Measurements from ENCODE around the gene BCAS1.
A peak's percentile ranks its signal among the peaks of the same experiment; 100 is the strongest.

The BCAS1 gene

GRCh38 chr20:53941680-53942471, 128.5 kb downstream of the BCAS1 start:
- TF ChIP-seq ZNF148 (tag by site-specific recombination; IDR thresholded peaks at IDR 0.05; ENCODE audit: borderline replicate concordance) (no peak), ZNF362 (tag by site-specific recombination; IDR thresholded peaks at IDR 0.05) (no peak), ZNF266 (tag by site-specific recombination; IDR thresholded peaks at IDR 0.05; ENCODE audit: low read depth) (no peak), ZNF600 (tag by site-specific recombination; IDR thresholded peaks at IDR 0.05) (no peak), YY2 (tag by site-specific recombination; IDR thresholded peaks at IDR 0.05) (no peak), MZF1 (tag by site-specific recombination; IDR thresholded peaks at IDR 0.05; ENCODE audit: borderline replicate concordance) (no peak), ZNF280C (tag by site-specific recombination; IDR thresholded peaks at IDR 0.05) (no peak), ZNF114 (tag by site-specific recombination; IDR thresholded peaks at IDR 0.05) (no peak), ZNF449 (tag by site-specific recombination; IDR thresholded peaks at IDR 0.05) (no peak)
- Histone ChIP-seq H3K9me3 (ENCODE audit: control insufficient read depth, insufficient read depth, low read depth, low read length) (no peaks in the 10 kb centered on the region), H3K27ac (ENCODE audit: extremely low read depth, low read depth, low read length) (no peak overlapping the region; the same call in 1 of the 2 replicates), H3K4me1 (ENCODE audit: control insufficient read depth, insufficient read depth, low read length) (no peaks in the 10 kb centered on the region), H3K36me3 (ENCODE audit: control insufficient read depth in 2 of 2, insufficient read depth in 1 of 2, low read length in 2 of 2) (no peaks in the 10 kb centered on the region), H3K4me3 (ENCODE audit: low read depth, low read length) (no peak overlapping the region)
- ChIA-PET CTCF (interaction anchor here (0.5 to 3.4 kb wide), 11 partner anchors 11 to 1042 kb away, joined by 3 to 21 read pairs (median 4); no protein-coding TSS in a partner anchor), POLR2A (no interaction called here)

GRCh38 chr20:53940907-53941545, 129.4 kb downstream of the BCAS1 start:
- CTCF ChIA-PET, result interaction anchor here (0.6 to 3.4 kb wide), 11 partner anchors 10 to 807 kb away, joined by 3 to 21 read pairs (median 6); no protein-coding TSS in a partner anchor
- Histone ChIP-seq H3K9me3 (ENCODE audit: control insufficient read depth, insufficient read depth, low read depth, low read length) (no peaks in the 10 kb centered on the region), H3K36me3 (ENCODE audit: control insufficient read depth in 2 of 2, insufficient read depth in 1 of 2, low read length in 2 of 2) (no peaks in the 10 kb centered on the region), H3K4me3 (ENCODE audit: low read depth, low read length) (no peak overlapping the region), H3K27ac (ENCODE audit: extremely low read depth, low read depth, low read length) (no peak overlapping the region), H3K4me1 (ENCODE audit: control insufficient read depth, insufficient read depth, low read length) (no peaks in the 10 kb centered on the region)
- POLR2A ChIA-PET, result no interaction called here
- TF ChIP-seq ZNF248 (tag by site-specific recombination; IDR thresholded peaks at IDR 0.05) (no peak), ZSCAN4 (tag by site-specific recombination; IDR thresholded peaks at IDR 0.05) (peak; percentile 62)

Measured in HEK293 (cell line).